Liver (tissue), 3 donors: ENCODE results near the gene KCTD2.

Experiments
- CTCF ChIP-seq: fragments of 150-350 bp; IDR thresholded peaks from 2 replicates; pipeline ENCODE4 v1.5.1; 2017; ENCODE audit warnings: improper control_type of control experiment, low read depth, low read length; ENCODE audit not compliant: missing input control
- EGR1 ChIP-seq, 2 donors: IDR thresholded peaks; 2 replicates each; pipeline ENCODE4 v1.6.1; 2016 to 2018; ENCODE audit warnings: antibody characterized with exemption in 2 of 2, low read depth in 2 of 2
- GABPA ChIP-seq, 2 donors: IDR thresholded peaks in 1 of 2; conservative IDR thresholded peaks in 1 of 2; 2 replicates each; pipeline ENCODE4 v1.6.1; 2016; ENCODE audit warnings: antibody characterized with exemption in 2 of 2, mild to moderate bottlenecking in 1 of 2, moderate library complexity in 1 of 2
- MAX ChIP-seq: IDR thresholded peaks from 2 replicates; pipeline ENCODE4 v1.6.1; 2016; ENCODE audit warnings: antibody characterized with exemption
- RAD21 ChIP-seq, 2 donors: IDR thresholded peaks; 2 replicates each; pipeline ENCODE4 v1.6.1; 2016; ENCODE audit warnings: antibody characterized with exemption in 2 of 2, mild to moderate bottlenecking in 2 of 2
- SP1 ChIP-seq: IDR thresholded peaks from 2 replicates; pipeline ENCODE4 v1.6.1; 2018; ENCODE audit warnings: antibody characterized with exemption, mild to moderate bottlenecking
- TAF1 ChIP-seq: conservative IDR thresholded peaks from 2 replicates; pipeline ENCODE4 v1.6.1; 2016; ENCODE audit warnings: antibody characterized with exemption, mild to moderate bottlenecking
- YY1 ChIP-seq: IDR thresholded peaks from 2 replicates; pipeline ENCODE4 v1.6.1; 2016; ENCODE audit warnings: antibody characterized with exemption, mild to moderate bottlenecking
- donor health status: healthy.
- donor health status: healthy.

GRCh38 chr17:75074532-75074931 is 27.5 kb downstream of the KCTD2 start:
- TF ChIP-seq CTCF (no peak), EGR1 (IDR thresholded peaks at IDR 0.05; ENCODE audit: low read depth in 2 of 2) (no peak), MAX (no peak), RAD21 (IDR thresholded peaks at IDR 0.05) (no peak), TAF1 (no peak), YY1 (no peak), SP1 (no peak), GABPA (IDR thresholded peaks at IDR 0.05 in 1 of 2, conservative IDR thresholded peaks at IDR 0.05 in 1 of 2) (no peak)
